Ascending aorta (tissue), 2 donors: Measurements from ENCODE around the gene VPS25. TPM values are rescaled to one million over a fixed set of nuclear protein-coding genes. Genes with fewer than 3 reads are reported as not detected.
A peak's percentile ranks its signal among the peaks of the same experiment; 100 is the strongest.

Experiments used
- DNase-seq, 2 donors: peaks; one replicate each; pipeline ENCODE4 v3.0.0-alpha.2; 2019; ENCODE audit warnings: low spot score in 2 of 2
- H3K27ac ChIP-seq, 2 donors: fragments of 200-600 bp; sonication (generic); one replicate each; pipeline ENCODE4 v1.5.1; 2016 to 2017; ENCODE audit warnings: mild to moderate bottlenecking in 1 of 2
- H3K27me3 ChIP-seq: fragments of 200-600 bp; sonication (generic); one replicate; pipeline ENCODE4 v1.5.1; 2017
- H3K36me3 ChIP-seq, 2 donors: fragments of 200-600 bp; sonication (generic); one replicate each; pipeline ENCODE4 v1.5.1; 2016
- H3K4me1 ChIP-seq, 2 donors: fragments of 200-600 bp; sonication (generic); one replicate each; pipeline ENCODE4 v1.5.1; 2016 to 2017; ENCODE audit warnings: mild to moderate bottlenecking in 1 of 2
- H3K4me3 ChIP-seq, 2 donors: fragments of 200-600 bp; sonication (generic); one replicate each; pipeline ENCODE4 v1.5.1; 2016 to 2017; ENCODE audit warnings: mild to moderate bottlenecking in 1 of 2
- H3K9me3 ChIP-seq, 2 donors: fragments of 200-600 bp; sonication (generic); one replicate each; pipeline ENCODE4 v1.5.1; 2016
- intact Hi-C: fragments of 100-400 bp; cut with DNase I; formaldehyde crosslinking; loops from one replicate; pipeline ENCODE4 v1.15.1; 2023
- total RNA-seq: library from RNA; depleted of rRNA; stranded (reverse); fragments of >200 nt; gene quantifications from one replicate; pipeline ENCODE4 v1.1.0, GENCODE V29; 2016
- TF ChIP-seq, protein P1 (sequence below), 3 experiments: fragments of 200-600 bp in 2 of 3; fragments of 450-650 bp in 1 of 3; sonication (generic) in 2 of 3; IDR thresholded peaks; one replicate each; pipeline ENCODE4 v1.5.1; 2016 to 2019; ENCODE audit warnings: antibody characterized with exemption in 3 of 3, mild to moderate bottlenecking in 1 of 3, moderate library complexity in 1 of 3

VPS25 gene
- total RNA-seq, 1 donor from 2014 or later, result 40.9 TPM

- Histone ChIP-seq H3K36me3 (peaks cover 0 to 16% of the 10 kb centered on the region in 2 donors), H3K27ac (peak overlapping the region in 1 of 2 donors; percentile 45), H3K27me3 (no peaks in the 10 kb centered on the region), H3K4me3 (peak overlapping the region; percentile 59 to 78), H3K4me1 (peaks cover 3 to 12% of the 10 kb centered on the region in 2 donors), H3K9me3 (no peaks in the 10 kb centered on the region)
- DNase-seq, result no peak
- TF ChIP-seq, protein P1, sequence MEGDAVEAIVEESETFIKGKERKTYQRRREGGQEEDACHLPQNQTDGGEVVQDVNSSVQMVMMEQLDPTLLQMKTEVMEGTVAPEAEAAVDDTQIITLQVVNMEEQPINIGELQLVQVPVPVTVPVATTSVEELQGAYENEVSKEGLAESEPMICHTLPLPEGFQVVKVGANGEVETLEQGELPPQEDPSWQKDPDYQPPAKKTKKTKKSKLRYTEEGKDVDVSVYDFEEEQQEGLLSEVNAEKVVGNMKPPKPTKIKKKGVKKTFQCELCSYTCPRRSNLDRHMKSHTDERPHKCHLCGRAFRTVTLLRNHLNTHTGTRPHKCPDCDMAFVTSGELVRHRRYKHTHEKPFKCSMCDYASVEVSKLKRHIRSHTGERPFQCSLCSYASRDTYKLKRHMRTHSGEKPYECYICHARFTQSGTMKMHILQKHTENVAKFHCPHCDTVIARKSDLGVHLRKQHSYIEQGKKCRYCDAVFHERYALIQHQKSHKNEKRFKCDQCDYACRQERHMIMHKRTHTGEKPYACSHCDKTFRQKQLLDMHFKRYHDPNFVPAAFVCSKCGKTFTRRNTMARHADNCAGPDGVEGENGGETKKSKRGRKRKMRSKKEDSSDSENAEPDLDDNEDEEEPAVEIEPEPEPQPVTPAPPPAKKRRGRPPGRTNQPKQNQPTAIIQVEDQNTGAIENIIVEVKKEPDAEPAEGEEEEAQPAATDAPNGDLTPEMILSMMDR (IDR thresholded peaks at IDR 0.05), result no peak
- intact Hi-C loops, result no loop called here
Observed at GRCh38 chr17:42798011-42798382, 24.7 kb downstream of the VPS25 start.

GRCh38 chr17:42798383-42799380, 25.4 kb downstream of the VPS25 start, which contains the start of the genes CNTD1 and COA3:
Gene CNTD1 (plus strand): TSS chr17:42798861. CDS start chr17:42799068, 207 bp downstream.
Gene COA3 (minus strand): TSS chr17:42798704. CDS start chr17:42798681, 23 bp downstream.
- TF ChIP-seq, protein P1 (IDR thresholded peaks at IDR 0.05), result no peak
- intact Hi-C loops, result no loop called here
- H3K36me3 ChIP-seq, result peaks cover 0 to 16% of the 10 kb centered on the region in 2 donors
- peak within 1 kb of the TSS in 1 of 2 donors; percentile 45 for H3K27ac ChIP-seq
- H3K9me3 ChIP-seq, result no peaks in the 10 kb centered on the region
- DNase-seq, result peak; percentile 39 to 92
- peak within 1 kb of the TSS; percentile 59 to 78 for H3K4me3 ChIP-seq
- no peaks in the 10 kb centered on the region for H3K27me3 ChIP-seq
- H3K4me1 ChIP-seq, result peaks cover 3 to 12% of the 10 kb centered on the region in 2 donors

GRCh38 chr17:42803074-42803883, 30.0 kb downstream of the VPS25 start:
- no peak overlapping the region for H3K27ac ChIP-seq
- H3K27me3 ChIP-seq, result no peaks in the 10 kb centered on the region
- TF ChIP-seq, protein P1 (IDR thresholded peaks at IDR 0.05), result no peak
- H3K36me3 ChIP-seq, result no peaks in the 10 kb centered on the region
- no peaks in the 10 kb centered on the region for H3K9me3 ChIP-seq
- H3K4me3 ChIP-seq, result no peak overlapping the region
- intact Hi-C loops, result no loop called here
- peaks cover 3 to 4% of the 10 kb centered on the region in 2 donors for H3K4me1 ChIP-seq
- no peak for DNase-seq

DNA sequence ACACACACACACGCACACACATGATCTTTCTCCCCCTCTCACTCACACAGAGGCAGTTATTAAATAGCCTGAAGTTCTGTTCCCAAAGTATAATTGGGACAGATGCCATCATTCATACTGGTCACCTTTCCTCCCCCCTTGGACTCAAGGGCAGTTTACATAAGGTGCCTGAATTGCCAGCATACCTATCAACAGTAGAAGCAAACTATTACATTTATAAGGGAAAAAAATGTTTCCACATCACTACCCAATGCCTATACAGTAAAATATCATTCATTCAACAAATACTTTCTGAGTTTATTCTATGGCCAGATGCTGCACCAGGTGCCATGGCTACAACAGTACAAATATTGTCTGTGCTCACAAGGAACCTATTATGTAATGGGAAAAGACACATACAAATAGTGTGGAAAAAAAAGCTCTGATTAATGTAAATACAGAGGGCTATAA, 31.7 kb downstream of the VPS25 start:
- intact Hi-C loops, result no loop called here
- DNase-seq, result no peak
- no peak overlapping the region for H3K4me3 ChIP-seq
- H3K27me3 ChIP-seq, result no peaks in the 10 kb centered on the region
- H3K9me3 ChIP-seq, result no peaks in the 10 kb centered on the region
- TF ChIP-seq, protein P1 (IDR thresholded peaks at IDR 0.05), result no peak
- H3K27ac ChIP-seq, result no peak overlapping the region
- no peaks in the 10 kb centered on the region for H3K4me1 ChIP-seq
- no peaks in the 10 kb centered on the region for H3K36me3 ChIP-seq

DNA sequence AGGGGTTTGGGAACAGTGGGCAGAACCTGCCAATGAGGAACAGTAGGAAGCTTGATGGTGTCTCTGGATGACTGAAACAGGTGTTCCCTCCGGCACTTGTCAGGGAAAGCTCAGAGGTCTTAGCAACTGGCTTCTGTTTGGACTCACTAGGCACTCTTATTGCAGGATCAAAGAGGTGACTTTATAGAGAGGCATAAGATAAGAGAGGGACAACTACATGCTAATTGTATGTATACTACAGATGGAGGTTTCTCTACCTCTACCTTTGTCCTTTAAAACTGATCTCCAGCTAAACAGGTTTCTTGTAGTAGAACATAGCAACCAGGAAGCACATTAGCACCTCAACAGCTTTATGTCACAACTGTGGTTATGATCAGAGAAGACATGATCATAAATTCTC, 33.0 kb downstream of the VPS25 start:
- Histone ChIP-seq H3K4me3 (no peak overlapping the region), H3K27ac (no peak overlapping the region)

More for the DNA sequence above, 33.0 kb downstream of the VPS25 start:
- no peaks in the 10 kb centered on the region for H3K4me1 ChIP-seq
- H3K36me3 ChIP-seq, result peaks cover 8 to 13% of the 10 kb centered on the region in 2 donors
- H3K9me3 ChIP-seq, result no peaks in the 10 kb centered on the region
- no peak for DNase-seq
- intact Hi-C loops, result no loop called here
- TF ChIP-seq, protein P1 (IDR thresholded peaks at IDR 0.05), result no peak
- no peaks in the 10 kb centered on the region for H3K27me3 ChIP-seq
